Raji (cell line): ENCODE data around the gene QRICH1.
A peak's percentile ranks its signal among the peaks of the same experiment; 100 is the strongest.

Experiments
- POLR2A ChIP-seq: IDR thresholded peaks from 2 replicates; pipeline ENCODE4 v1.6.1; 2011; ENCODE audit warnings: low read depth, low read length, control low read depth; ENCODE audit not compliant: insufficient read depth

The QRICH1 gene

DNA sequence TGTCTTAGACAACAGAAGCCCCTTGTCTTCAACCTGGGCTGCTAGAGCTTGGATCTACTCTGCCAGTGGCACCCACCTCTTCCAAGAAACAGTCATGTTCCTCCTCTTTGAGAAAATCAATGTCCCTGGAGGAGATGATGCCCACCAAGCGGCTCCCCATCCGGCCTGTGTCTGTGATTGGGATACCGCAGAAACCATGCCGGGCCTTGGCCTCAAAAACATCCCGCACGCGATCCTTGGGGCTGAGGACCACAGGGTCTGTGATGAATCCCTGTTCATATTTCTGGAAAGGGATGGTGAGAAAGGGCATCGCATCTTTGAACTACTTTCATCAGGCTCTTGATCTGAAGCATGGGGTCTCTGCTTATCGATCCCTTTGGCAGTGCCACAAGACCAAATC lies 66.2 kb downstream of the QRICH1 start:
- peak; percentile 58 for TF ChIP-seq POLR2A

- peak; percentile 48; the same call in 1 of the 2 replicates for TF ChIP-seq POLR2A
Observed at GRCh38 chr3:49026536-49026935, 67.3 kb downstream of the QRICH1 start.

GRCh38 chr3:49025793-49026520 lies 67.9 kb downstream of the QRICH1 start:
- TF ChIP-seq POLR2A = no peak

DNA sequence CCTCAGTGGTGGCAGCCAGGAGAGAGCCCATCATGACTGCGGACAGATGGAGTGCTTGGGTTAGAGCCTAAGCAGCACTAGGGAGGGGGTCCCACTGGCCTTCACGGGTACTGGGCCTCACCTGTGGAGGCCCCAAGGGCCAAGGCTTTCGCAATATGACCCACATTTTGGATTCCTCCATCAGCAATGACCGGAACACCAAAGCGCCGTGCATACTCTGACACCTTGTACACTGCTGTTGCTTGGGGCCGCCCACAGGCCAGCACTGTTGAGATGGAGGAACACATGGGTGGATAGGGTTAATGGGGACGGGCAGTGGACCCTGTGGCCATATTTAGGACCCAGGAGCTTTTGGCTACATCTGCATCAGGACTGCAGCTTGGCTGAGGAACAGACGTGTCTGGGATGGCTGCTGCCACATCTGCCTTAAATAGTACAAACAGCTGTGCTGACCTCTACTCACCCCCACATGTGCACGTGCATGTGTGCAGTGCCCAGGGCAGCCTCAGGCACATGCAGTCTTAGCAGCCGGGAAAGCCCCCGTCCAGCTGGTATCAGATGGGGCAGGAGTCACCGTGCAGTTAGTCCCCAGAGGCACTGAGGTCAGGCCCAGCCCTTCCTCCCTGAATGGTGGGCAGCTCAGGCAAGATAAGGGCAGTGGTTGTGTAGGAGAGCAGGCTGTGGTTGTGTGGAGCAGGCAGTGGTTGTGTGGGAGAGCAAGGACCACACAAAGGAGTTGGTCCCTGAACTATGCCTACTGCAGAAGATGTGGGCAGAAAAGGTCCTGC lies 68.7 kb downstream of the QRICH1 start:
- peak; percentile 38; the same call in 1 of the 2 replicates for TF ChIP-seq POLR2A

DNA sequence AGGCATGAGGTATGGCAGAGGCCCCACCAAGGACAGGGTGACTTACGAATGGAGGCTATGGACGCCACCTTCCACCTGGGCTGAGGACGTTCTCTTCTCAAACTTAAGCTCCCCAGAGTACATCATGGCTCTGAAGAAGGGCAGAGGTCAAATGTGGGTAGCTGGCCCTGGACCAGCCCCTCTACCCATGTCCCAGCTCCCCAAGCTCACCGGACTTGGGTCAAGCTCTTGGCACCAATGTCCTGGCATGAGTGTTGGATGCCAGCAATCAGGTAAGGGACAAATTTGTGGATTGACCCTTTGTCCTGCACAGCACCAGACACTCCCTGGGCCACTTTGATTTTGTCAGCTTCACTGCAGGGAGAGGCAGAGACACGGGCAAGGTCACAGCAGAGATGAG lies 69.4 kb downstream of the QRICH1 start:
- 0 out of 2 replicates have a peak, but pooled peaks have one; percentile 12 for TF ChIP-seq POLR2A

- TF ChIP-seq POLR2A = 0 out of 2 replicates have a peak, but pooled peaks have one; percentile 18
Observed at GRCh38 chr3:49023775-49024174, 70.1 kb downstream of the QRICH1 start.

DNA sequence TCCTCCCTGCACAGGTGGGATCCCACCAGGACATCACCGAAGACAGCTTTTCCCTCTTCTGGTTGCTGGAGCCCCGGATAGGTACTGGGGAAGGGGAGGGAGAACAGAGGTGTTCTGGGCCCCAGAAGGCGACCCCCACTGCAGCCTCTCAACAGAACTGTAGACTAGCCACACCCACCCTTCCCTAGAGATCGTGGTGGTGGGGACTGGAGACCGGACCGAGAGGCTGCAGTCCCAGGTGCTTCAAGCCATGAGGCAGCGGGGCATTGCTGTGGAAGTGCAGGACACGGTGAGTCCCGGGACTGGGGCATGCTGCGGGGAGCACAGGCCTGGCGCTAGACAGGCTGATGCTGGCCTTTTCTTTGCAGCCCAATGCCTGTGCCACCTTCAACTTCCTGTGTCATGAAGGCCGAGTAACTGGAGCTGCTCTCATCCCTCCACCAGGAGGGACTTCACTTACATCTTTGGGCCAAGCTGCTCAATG lies 71.1 kb downstream of the QRICH1 start:
- no peak; the same call in 1 of the 2 replicates for TF ChIP-seq POLR2A

GRCh38 chr3:49021813-49022687 lies 71.8 kb downstream of the QRICH1 start, which contains the start of gene NDUFAF3:
TSS of gene NDUFAF3 (plus strand) at chr3:49022121. CDS start at chr3:49022145, 24 bp downstream.
- peak; percentile 98 for TF ChIP-seq POLR2A

GRCh38 chr3:49021213-49021812 lies 72.6 kb downstream of the QRICH1 start:
- TF ChIP-seq POLR2A = peak; percentile 100

GRCh38 chr3:49020330-49021212 lies 73.3 kb downstream of the QRICH1 start:
- TF ChIP-seq POLR2A = 0 out of 2 replicates have a peak, but pooled peaks have one; percentile 31

- TF ChIP-seq POLR2A = no peak
Observed at GRCh38 chr3:49019941-49020329, 73.9 kb downstream of the QRICH1 start.

- no peak for TF ChIP-seq POLR2A
Observed at GRCh38 chr3:49018707-49019006, 75.2 kb downstream of the QRICH1 start.

- TF ChIP-seq POLR2A = peak; percentile 88
Observed at GRCh38 chr3:49017971-49018706, 75.7 kb downstream of the QRICH1 start, which contains the start of gene DALRD3. TSS of gene DALRD3 (minus strand) at chr3:49018580. CDS start at chr3:49018564, 16 bp downstream.
